ENCODE data around the gene ZNF511. TPM values are rescaled to one million over a fixed set of nuclear protein-coding genes. Genes with fewer than 3 reads are reported as not detected.

The ZNF511 gene
- total RNA-seq, 1 experiment from 2014 or later = 89.4 TPM

DNA sequence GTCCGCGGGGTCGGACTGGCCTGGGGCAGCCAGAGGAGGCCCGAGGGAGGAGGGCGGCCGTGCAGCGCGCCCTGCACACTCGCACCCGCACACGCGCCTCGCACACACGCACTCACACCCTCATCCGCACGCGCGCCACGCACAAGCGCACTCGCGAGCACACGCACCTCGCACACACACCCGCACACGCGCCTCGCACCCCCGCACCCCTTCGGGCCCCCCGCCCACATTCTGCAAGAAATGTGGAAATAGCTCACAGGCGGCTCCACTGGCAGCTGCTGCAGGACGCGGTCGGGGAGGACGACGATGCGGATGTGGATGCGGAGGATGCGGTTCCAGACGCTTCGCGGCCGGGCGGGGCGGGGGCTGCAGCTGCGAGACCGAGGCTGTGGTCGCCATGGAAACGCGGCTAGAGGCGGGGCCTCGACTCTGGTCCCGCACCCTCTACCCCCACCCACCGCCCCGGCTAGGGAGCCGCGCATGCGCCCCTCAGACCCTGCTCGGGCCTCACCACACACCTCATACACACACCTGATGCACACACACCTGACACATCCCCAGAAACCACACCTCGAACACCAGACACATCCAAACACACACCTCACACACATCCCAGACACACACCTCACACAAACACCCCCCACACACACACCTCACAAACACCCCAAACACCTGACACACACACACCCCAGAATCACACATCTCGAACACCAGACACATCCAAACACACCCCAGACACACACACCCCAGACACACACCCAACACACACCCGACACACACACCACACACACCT lies 28.1 kb downstream of the ZNF511 start, which contains the start of gene CALY:
Gene CALY, minus strand, starts transcription at position 320 of the 793 bp plus-strand sequence. CDS start 7,907 bp downstream, outside the sequence.
- H3K4me2 ChIP-seq (ENCODE audit: insufficient read depth, insufficient read length, low read length) = no peak within 1 kb of the TSS
- no peak within 1 kb of the TSS for H2BK20ac ChIP-seq (ENCODE audit: low read depth, low read length, poor library complexity, severe bottlenecking)
- H3K36me3 Mint-ChIP-seq (ENCODE audit: insufficient read depth in 1 of 3, low read depth in 3 of 3) = no peaks in the 10 kb centered on the region

More for the DNA sequence above, 28.1 kb downstream of the ZNF511 start, which contains the start of gene CALY:
- Histone ChIP-seq H2AFZ (ENCODE audit: low read length) (no peak within 1 kb of the TSS), H3K23ac (ENCODE audit: insufficient read length, low read depth, low read length) (no peak within 1 kb of the TSS), H2BK12ac (ENCODE audit: insufficient read length, low read depth, low read length) (no peak within 1 kb of the TSS), H3T11ph (ENCODE audit: low read length) (no peak within 1 kb of the TSS), H2BK120ac (ENCODE audit: low read depth, low read length, poor library complexity, severe bottlenecking) (no peak within 1 kb of the TSS), H4K20me1 (ENCODE audit: control insufficient read depth, insufficient read depth, insufficient read length) (no peaks in the 10 kb centered on the region), H2BK5ac (ENCODE audit: insufficient read length, low read length) (no peak within 1 kb of the TSS), H4K91ac (ENCODE audit: insufficient read length, low read depth, low read length) (no peak within 1 kb of the TSS), H3K9ac (ENCODE audit: extremely low read depth, insufficient read length, low read length) (no peak within 1 kb of the TSS), H4K5ac (ENCODE audit: insufficient read length, low read depth, low read length) (no peak within 1 kb of the TSS), H3K4ac (ENCODE audit: low read depth, low read length) (no peak within 1 kb of the TSS), H2BK15ac (ENCODE audit: low read depth, low read length) (no peak within 1 kb of the TSS), H3K4me1 (ENCODE audit: insufficient read depth, low read length) (no peaks in the 10 kb centered on the region), H3K56ac (ENCODE audit: insufficient read length, low read depth, low read length) (no peak within 1 kb of the TSS), H3K27me3 (ENCODE audit: insufficient read depth, low read length) (peaks cover 40% of the 10 kb centered on the region), H3K27ac (ENCODE audit: insufficient read length, low read depth, low read length) (no peak within 1 kb of the TSS), H3K9me3 (ENCODE audit: control insufficient read depth, low read depth, low read length) (no peaks in the 10 kb centered on the region), H3K18ac (ENCODE audit: insufficient read length, low read depth, low read length) (no peak within 1 kb of the TSS), H3K79me1 (ENCODE audit: insufficient read depth, low read depth, low read length, poor library complexity, severe bottlenecking) (no peaks in the 10 kb centered on the region), H3K79me2 (ENCODE audit: insufficient read depth, low read length) (no peaks in the 10 kb centered on the region), H4K8ac (replicated peaks; ENCODE audit: insufficient read length, low read depth, low read length) (no peak within 1 kb of the TSS), H2AK5ac (ENCODE audit: insufficient read length, low read length) (no peak within 1 kb of the TSS), H3K23me2 (ENCODE audit: insufficient read length, low read depth, low read length, poor library complexity, severe bottlenecking) (peaks cover 9% of the 10 kb centered on the region), H3K14ac (ENCODE audit: insufficient read depth, low read length) (no peak within 1 kb of the TSS)
- WGBS (ENCODE audit: extremely low coverage, insufficient read length, low lambda C conversion rate) = no CpG with 5 or more reads among the region's 63 CpGs
- Mint-ChIP-seq H3K4me3 (no peak within 1 kb of the TSS; a peak in 1 of 5 replicates), H3K27ac (no peak within 1 kb of the TSS), H3K4me1 (peaks cover 0 to 2% of the 10 kb centered on the region in 2 experiments; a peak in 1 of 4 replicates), H3K27me3 (ENCODE audit: low read depth) (peaks cover 34% of the 10 kb centered on the region), H3K9me3 (peaks cover 13% of the 10 kb centered on the region in 2 experiments)
- TF ChIP-seq, protein P1, sequence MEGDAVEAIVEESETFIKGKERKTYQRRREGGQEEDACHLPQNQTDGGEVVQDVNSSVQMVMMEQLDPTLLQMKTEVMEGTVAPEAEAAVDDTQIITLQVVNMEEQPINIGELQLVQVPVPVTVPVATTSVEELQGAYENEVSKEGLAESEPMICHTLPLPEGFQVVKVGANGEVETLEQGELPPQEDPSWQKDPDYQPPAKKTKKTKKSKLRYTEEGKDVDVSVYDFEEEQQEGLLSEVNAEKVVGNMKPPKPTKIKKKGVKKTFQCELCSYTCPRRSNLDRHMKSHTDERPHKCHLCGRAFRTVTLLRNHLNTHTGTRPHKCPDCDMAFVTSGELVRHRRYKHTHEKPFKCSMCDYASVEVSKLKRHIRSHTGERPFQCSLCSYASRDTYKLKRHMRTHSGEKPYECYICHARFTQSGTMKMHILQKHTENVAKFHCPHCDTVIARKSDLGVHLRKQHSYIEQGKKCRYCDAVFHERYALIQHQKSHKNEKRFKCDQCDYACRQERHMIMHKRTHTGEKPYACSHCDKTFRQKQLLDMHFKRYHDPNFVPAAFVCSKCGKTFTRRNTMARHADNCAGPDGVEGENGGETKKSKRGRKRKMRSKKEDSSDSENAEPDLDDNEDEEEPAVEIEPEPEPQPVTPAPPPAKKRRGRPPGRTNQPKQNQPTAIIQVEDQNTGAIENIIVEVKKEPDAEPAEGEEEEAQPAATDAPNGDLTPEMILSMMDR (conservative IDR thresholded peaks at IDR 0.05) = no peak
- peak; percentile 78 for DNase-seq
